Hepatocyte (in vitro differentiated cells): Measurements from ENCODE around the gene IL10RA.

Source experiments
- EZH2 ChIP-seq: fragments of 200-600 bp; sonication (generic); IDR thresholded peaks from 2 replicates; pipeline ENCODE4 v1.6.1; 2016; ENCODE audit warnings: antibody characterized with exemption, mild to moderate bottlenecking, borderline replicate concordance
- TF ChIP-seq, protein P1 (sequence below): fragments of 200-600 bp; sonication (generic); IDR thresholded peaks from 2 replicates; pipeline ENCODE4 v1.5.1; 2016; ENCODE audit warnings: antibody characterized with exemption, mild to moderate bottlenecking; ENCODE audit not compliant: poor library complexity

DNA sequence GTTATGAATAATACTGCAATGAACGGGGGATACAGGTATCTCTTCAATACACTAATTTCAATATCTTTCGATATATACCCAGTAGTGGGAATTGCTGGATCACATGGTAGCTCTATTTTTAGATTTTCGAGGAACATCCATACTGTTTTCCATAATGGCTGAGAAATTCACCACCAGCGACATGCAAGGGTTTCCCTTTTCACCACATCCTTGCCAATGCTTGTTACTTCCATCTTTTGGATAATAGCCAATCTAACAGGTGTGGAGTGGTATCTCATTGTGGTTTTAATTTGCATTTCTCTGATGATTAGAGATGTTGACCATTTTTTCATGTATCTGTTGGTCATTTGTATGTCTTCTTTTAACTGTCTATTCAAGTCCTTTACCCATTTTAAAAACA lies 5.9 kb downstream of the IL10RA start:
- TF ChIP-seq, protein P1, sequence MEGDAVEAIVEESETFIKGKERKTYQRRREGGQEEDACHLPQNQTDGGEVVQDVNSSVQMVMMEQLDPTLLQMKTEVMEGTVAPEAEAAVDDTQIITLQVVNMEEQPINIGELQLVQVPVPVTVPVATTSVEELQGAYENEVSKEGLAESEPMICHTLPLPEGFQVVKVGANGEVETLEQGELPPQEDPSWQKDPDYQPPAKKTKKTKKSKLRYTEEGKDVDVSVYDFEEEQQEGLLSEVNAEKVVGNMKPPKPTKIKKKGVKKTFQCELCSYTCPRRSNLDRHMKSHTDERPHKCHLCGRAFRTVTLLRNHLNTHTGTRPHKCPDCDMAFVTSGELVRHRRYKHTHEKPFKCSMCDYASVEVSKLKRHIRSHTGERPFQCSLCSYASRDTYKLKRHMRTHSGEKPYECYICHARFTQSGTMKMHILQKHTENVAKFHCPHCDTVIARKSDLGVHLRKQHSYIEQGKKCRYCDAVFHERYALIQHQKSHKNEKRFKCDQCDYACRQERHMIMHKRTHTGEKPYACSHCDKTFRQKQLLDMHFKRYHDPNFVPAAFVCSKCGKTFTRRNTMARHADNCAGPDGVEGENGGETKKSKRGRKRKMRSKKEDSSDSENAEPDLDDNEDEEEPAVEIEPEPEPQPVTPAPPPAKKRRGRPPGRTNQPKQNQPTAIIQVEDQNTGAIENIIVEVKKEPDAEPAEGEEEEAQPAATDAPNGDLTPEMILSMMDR: no peak
- no peak for TF ChIP-seq EZH2
